Esophagus muscularis mucosa (tissue), 4 donors: ENCODE results near the gene POLR3F.

Experiments used
- CTCF ChIP-seq, 3 experiments: fragments of 200-600 bp in 2 of 3; fragments of 450-650 bp in 1 of 3; sonication (generic) in 2 of 3; IDR thresholded peaks; one replicate each; pipeline ENCODE4 v1.5.1; 2017 to 2019; ENCODE audit warnings: antibody characterized with exemption in 3 of 3, mild to moderate bottlenecking in 2 of 3, moderate library complexity in 1 of 3
- EP300 ChIP-seq: sonication (generic); formaldehyde crosslinking; IDR thresholded peaks from one replicate; pipeline ENCODE4 v1.6.1; 2017; ENCODE audit warnings: antibody characterized with exemption
- POLR2A ChIP-seq: fragments of 450-650 bp; IDR thresholded peaks from one replicate; pipeline ENCODE4 v1.6.1; 2017; ENCODE audit warnings: antibody characterized with exemption, moderate library complexity, mild to moderate bottlenecking, low read depth
- POLR2AphosphoS5 ChIP-seq, 2 donors: sonication (generic); formaldehyde crosslinking; IDR thresholded peaks; one replicate each; pipeline ENCODE4 v1.6.1; 2017; ENCODE audit warnings: antibody characterized with exemption in 2 of 2

GRCh38 chr20:18504479-18505060 lies 37.4 kb downstream of the POLR3F start:
- TF ChIP-seq CTCF (IDR thresholded peaks at IDR 0.05): no peak
- TF ChIP-seq POLR2A: no peak
- no peak for TF ChIP-seq EP300
- TF ChIP-seq POLR2AphosphoS5 (IDR thresholded peaks at IDR 0.05): no peak
